ENCODE results near the gene HNMT. TPM values are rescaled to one million over a fixed set of nuclear protein-coding genes. Genes with fewer than 3 reads are reported as not detected.

Gene HNMT
- total and polyA plus RNA-seq, 2 of the 13 experiments (the other 11 are each of a cell fraction or from before 2014, with no cell fraction given), result 279 to 309 TPM

GRCh38 chr2:137957033-137957432 lies 7.2 kb upstream of the HNMT start (continued):
- TF ChIP-seq ZNF318 (CRISPR knock-in tag; IDR thresholded peaks at IDR 0.05) (no peak), ZNF10 (CRISPR knock-in tag; IDR thresholded peaks at IDR 0.05; ENCODE audit: borderline replicate concordance, low read depth) (no peak), ZNF883 (CRISPR knock-in tag; IDR thresholded peaks at IDR 0.05; ENCODE audit: not compliant biosample characterization) (no peak), SCMH1 (CRISPR knock-in tag; IDR thresholded peaks at IDR 0.05; ENCODE audit: borderline replicate concordance) (no peak), KAT8 (CRISPR knock-in tag; IDR thresholded peaks at IDR 0.05) (peak; percentile 64; the same call in 1 of the 2 replicates), ZBTB44 (CRISPR knock-in tag; IDR thresholded peaks at IDR 0.05) (no peak), ZNF672 (CRISPR knock-in tag; IDR thresholded peaks at IDR 0.05) (no peak), HBP1 (CRISPR knock-in tag; IDR thresholded peaks at IDR 0.05; ENCODE audit: low read depth) (no peak), ATF4 (CRISPR knock-in tag; IDR thresholded peaks at IDR 0.05) (peak; percentile 79 to 97), ZNF556 (CRISPR knock-in tag; IDR thresholded peaks at IDR 0.05; ENCODE audit: borderline replicate concordance) (no peak), HMGXB4 (CRISPR knock-in tag; IDR thresholded peaks at IDR 0.05; ENCODE audit: borderline replicate concordance in 1 of 2, low read depth in 1 of 2) (no peak), GATAD1 (CRISPR knock-in tag; IDR thresholded peaks at IDR 0.05) (no peak), CBFB (CRISPR knock-in tag; IDR thresholded peaks at IDR 0.05) (no peak), TEAD3 (CRISPR knock-in tag; optimal IDR thresholded peaks at IDR 0.05; ENCODE audit: borderline replicate concordance) (no peak)

Data from HepG2 (cell line).